ENCODE results near the gene ATOH8.

The ATOH8 gene

GRCh38 chr2:85788603-85789002, 34.8 kb downstream of the ATOH8 start:
- no peak for DNase-seq

- DNase-seq = no peak
Measured at GRCh38 chr2:85789271-85789670, 35.5 kb downstream of the ATOH8 start.

GRCh38 chr2:85790032-85790431, 36.2 kb downstream of the ATOH8 start:
- DNase-seq = no peak

- DNase-seq = no peak
Measured at GRCh38 chr2:85790499-85791188, 36.9 kb downstream of the ATOH8 start.

- no peak for DNase-seq
Measured at GRCh38 chr2:85791704-85792565, 38.1 kb downstream of the ATOH8 start.

- DNase-seq = no peak
Measured at GRCh38 chr2:85792783-85793441, 39.1 kb downstream of the ATOH8 start.

- DNase-seq = no peak
Measured at GRCh38 chr2:85793584-85793983, 39.8 kb downstream of the ATOH8 start.

GRCh38 chr2:85794038-85794441, 40.2 kb downstream of the ATOH8 start:
- DNase-seq = no peak

- no peak for DNase-seq
Measured at GRCh38 chr2:85794491-85795121, 40.8 kb downstream of the ATOH8 start.

- DNase-seq = no peak
Measured at GRCh38 chr2:85795331-85796045, 41.7 kb downstream of the ATOH8 start.

GRCh38 chr2:85796046-85796340, 42.2 kb downstream of the ATOH8 start:
- no peak for DNase-seq

- no peak for DNase-seq
Measured at GRCh38 chr2:85796341-85797262, 42.8 kb downstream of the ATOH8 start.

- DNase-seq = no peak
Measured at GRCh38 chr2:85797263-85797660, 43.5 kb downstream of the ATOH8 start.

GRCh38 chr2:85797921-85798320, 44.1 kb downstream of the ATOH8 start:
- DNase-seq = no peak

GRCh38 chr2:85799215-85799956, 45.6 kb downstream of the ATOH8 start:
- no peak for DNase-seq

GRCh38 chr2:85800586-85800985, 46.8 kb downstream of the ATOH8 start:
- DNase-seq = no peak

GRCh38 chr2:85801871-85802270, 48.1 kb downstream of the ATOH8 start:
- DNase-seq = no peak

- no peak for DNase-seq
Measured at GRCh38 chr2:85802354-85803103, 48.7 kb downstream of the ATOH8 start.

- no peak for DNase-seq
Measured at GRCh38 chr2:85803704-85804425, 50.1 kb downstream of the ATOH8 start.
